Measurements from ENCODE around the gene SLC38A9.
"Not testable (repeated sequence)": the region's sequence is repeated elsewhere in the genome, so short reads cannot be mapped to it uniquely, and the experiment has no call there.

SLC38A9 gene

GRCh38 chr5:55706230-55706629 is 5.9 kb downstream of the SLC38A9 start:
- no peak for FAIRE-seq
- DNase-seq (ENCODE audit: low spot score), result no peak

- no peak for FAIRE-seq
Measured at GRCh38 chr5:55702598-55703345, 9.4 kb downstream of the SLC38A9 start.

GRCh38 chr5:55701462-55702103 is 10.5 kb downstream of the SLC38A9 start:
- DNase-seq (ENCODE audit: low spot score), result no peak
- FAIRE-seq, result no peak

More at GRCh38 chr5:55702598-55703345, 9.4 kb downstream of the SLC38A9 start:
- no peak for DNase-seq (ENCODE audit: low spot score)

GRCh38 chr5:55700745-55701144 is 11.4 kb downstream of the SLC38A9 start:
- DNase-seq (ENCODE audit: low spot score) (no peak), FAIRE-seq (no peak)

GRCh38 chr5:55699041-55699688 is 13.0 kb downstream of the SLC38A9 start:
- FAIRE-seq (no peak), DNase-seq (ENCODE audit: low spot score) (no peak)

GRCh38 chr5:55696704-55697103 is 15.4 kb downstream of the SLC38A9 start:
- DNase-seq (ENCODE audit: low spot score); FAIRE-seq: not testable (repeated sequence)

- no peak for FAIRE-seq
- peak; percentile 7 for DNase-seq (ENCODE audit: low spot score)
Measured at GRCh38 chr5:55694152-55694830, 17.8 kb downstream of the SLC38A9 start.

GRCh38 chr5:55692509-55692908 is 19.6 kb downstream of the SLC38A9 start:
- FAIRE-seq (no peak), DNase-seq (ENCODE audit: low spot score) (no peak)

GRCh38 chr5:55692106-55692417 is 20.1 kb downstream of the SLC38A9 start:
- no peak for DNase-seq (ENCODE audit: low spot score)
- FAIRE-seq, result no peak

- DNase-seq (ENCODE audit: low spot score) (peak; percentile 18), FAIRE-seq (peak; percentile 51)
Measured at GRCh38 chr5:55691265-55692105, 20.6 kb downstream of the SLC38A9 start.

GRCh38 chr5:55682071-55682470 is 30.1 kb downstream of the SLC38A9 start:
- DNase-seq (ENCODE audit: low spot score) (no peak), FAIRE-seq (no peak)

- FAIRE-seq (no peak), DNase-seq (ENCODE audit: low spot score) (no peak)
Measured at GRCh38 chr5:55681301-55681700, 30.8 kb downstream of the SLC38A9 start.

GRCh38 chr5:55680353-55680752 is 31.8 kb downstream of the SLC38A9 start:
- FAIRE-seq (no peak), DNase-seq (ENCODE audit: low spot score) (no peak)

GRCh38 chr5:55679556-55679955 is 32.6 kb downstream of the SLC38A9 start:
- FAIRE-seq, result no peak

GRCh38 chr5:55675119-55675518 is 37.0 kb downstream of the SLC38A9 start:
- DNase-seq (ENCODE audit: low spot score), result no peak
- no peak for FAIRE-seq

More at GRCh38 chr5:55679556-55679955, 32.6 kb downstream of the SLC38A9 start:
- DNase-seq (ENCODE audit: low spot score), result no peak

GRCh38 chr5:55674340-55674739 is 37.8 kb downstream of the SLC38A9 start:
- FAIRE-seq (no peak), DNase-seq (ENCODE audit: low spot score) (no peak)

- FAIRE-seq (no peak), DNase-seq (ENCODE audit: low spot score) (no peak)
Measured at GRCh38 chr5:55672477-55672911, 39.6 kb downstream of the SLC38A9 start.

- DNase-seq (ENCODE audit: low spot score) (no peak), FAIRE-seq (no peak)
Measured at GRCh38 chr5:55671975-55672374, 40.1 kb downstream of the SLC38A9 start.

- peak; percentile 80 for FAIRE-seq
- peak; percentile 40 for DNase-seq (ENCODE audit: low spot score)
Measured at GRCh38 chr5:55668356-55668755, 43.8 kb downstream of the SLC38A9 start.

GRCh38 chr5:55667938-55668337 is 44.2 kb downstream of the SLC38A9 start:
- FAIRE-seq, result no peak
- DNase-seq (ENCODE audit: low spot score), result no peak

- no peak for FAIRE-seq
- no peak for DNase-seq (ENCODE audit: low spot score)
Measured at GRCh38 chr5:55665065-55665464, 47.1 kb downstream of the SLC38A9 start.

All from RCC 7860 (cell line).